Caco-2 (cell line): ENCODE data around the gene JDP2. TPM values are rescaled to one million over a fixed set of nuclear protein-coding genes. Genes with fewer than 3 reads are reported as not detected.

Experiments used
- BruUV-seq: library from RNA; stranded (reverse); fragments of 400-500 nt; replicated peaks from 2 replicates; lab custom pipeline; 2021; lab: Mats Ljungman, UMichigan
- CTCF ChIA-PET: fragments of 300-600 bp; sonication (Branson Sonifier 250); formaldehyde crosslinking; loops from one replicate; lab custom pipeline; 2022; ENCODE audit warnings: antibody characterized with exemption; lab: Charles Lee
- POLR2A ChIA-PET: fragments of 300-600 bp; sonication (Branson Sonifier 250); formaldehyde crosslinking; loops from one replicate; lab custom pipeline; 2022; ENCODE audit warnings: antibody characterized with exemption; lab: Charles Lee
- DNase-seq, 2 experiments: peaks; one replicate each; pipeline versions ENCODE4 v3.0.0 to v3.0.0-alpha.2; 2020 to 2022
- H3K27me3 ChIP-seq: replicated peaks from 2 replicates; pipeline ENCODE4 v1.6.0; 2011; ENCODE audit warnings: low read length; ENCODE audit not compliant: control insufficient read depth, insufficient read depth
- H3K36me3 ChIP-seq: 2 replicates; pipeline ENCODE4 v1.5.1; 2011; ENCODE audit warnings: low read length; ENCODE audit not compliant: control insufficient read depth, insufficient read depth
- H3K4me1 ChIP-seq: fragments of 250-450 bp; sonication (Bioruptor Pico); 2 replicates; pipeline ENCODE4 v1.5.1; 2020; ENCODE audit warnings: mild to moderate bottlenecking
- H3K4me3 ChIP-seq: 2 replicates; pipeline ENCODE4 v1.5.1; 2011; ENCODE audit warnings: low read depth, mild to moderate bottlenecking, control low read depth, low read length
- H3K9me3 ChIP-seq: fragments of 250-450 bp; sonication (Bioruptor Pico); 2 replicates; pipeline ENCODE4 v1.5.1; 2020; ENCODE audit warnings: mild to moderate bottlenecking, moderate library complexity
- H3K27ac Mint-ChIP-seq: one replicate; pipeline ENCODE4 v1.8.0; 2022; ENCODE audit warnings: mixed read lengths; ENCODE audit not compliant: unreplicated experiment
- H3K27me3 Mint-ChIP-seq: one replicate; pipeline ENCODE4 v1.8.0; 2022; ENCODE audit warnings: mixed read lengths; ENCODE audit not compliant: insufficient read depth, unreplicated experiment
- H3K36me3 Mint-ChIP-seq: one replicate; pipeline ENCODE4 v1.8.0; 2022; ENCODE audit warnings: mild to moderate bottlenecking, mixed read lengths; ENCODE audit not compliant: insufficient read depth, unreplicated experiment
- H3K4me1 Mint-ChIP-seq: one replicate; pipeline ENCODE4 v1.8.0; 2022; ENCODE audit warnings: low read depth, mixed read lengths; ENCODE audit not compliant: unreplicated experiment
- H3K4me3 Mint-ChIP-seq: one replicate; pipeline ENCODE4 v1.8.0; 2022; ENCODE audit warnings: mild to moderate bottlenecking, moderate library complexity, mixed read lengths; ENCODE audit not compliant: unreplicated experiment
- H3K9me3 Mint-ChIP-seq: one replicate; pipeline ENCODE4 v1.8.0; 2022; ENCODE audit warnings: mixed read lengths; ENCODE audit not compliant: unreplicated experiment
- intact Hi-C: fragments of 100-400 bp; cut with micrococcal nuclease; formaldehyde crosslinking; loops from one replicate; pipeline ENCODE4 v1.10.0; 2022; ENCODE audit not compliant: unreplicated experiment
- total RNA-seq: library from RNA; stranded (reverse); gene quantifications from 2 replicates; pipeline ENCODE4 v1.2.3, GENCODE V29; 2022
- TF ChIP-seq, protein P1 (sequence below), 2 experiments: fragments of 200-600 bp in 1 of 2; IDR thresholded peaks; 1 replicate in 1 of 2; 2 replicates in 1 of 2; pipeline versions ENCODE4 v1.5.1 to v1.8.0; 2011 to 2022; ENCODE audit warnings: antibody characterized with exemption in 1 of 2, control low read depth in 1 of 2, inconsistent platforms in 1 of 2, low read depth in 1 of 2, low read length in 1 of 2, mild to moderate bottlenecking in 1 of 2, moderate library complexity in 1 of 2; ENCODE audit not compliant: insufficient read depth in 1 of 2, severe bottlenecking in 1 of 2, unreplicated experiment in 1 of 2

JDP2 gene
- total RNA-seq, 1 experiment from 2014 or later = 95.7 TPM

DNA sequence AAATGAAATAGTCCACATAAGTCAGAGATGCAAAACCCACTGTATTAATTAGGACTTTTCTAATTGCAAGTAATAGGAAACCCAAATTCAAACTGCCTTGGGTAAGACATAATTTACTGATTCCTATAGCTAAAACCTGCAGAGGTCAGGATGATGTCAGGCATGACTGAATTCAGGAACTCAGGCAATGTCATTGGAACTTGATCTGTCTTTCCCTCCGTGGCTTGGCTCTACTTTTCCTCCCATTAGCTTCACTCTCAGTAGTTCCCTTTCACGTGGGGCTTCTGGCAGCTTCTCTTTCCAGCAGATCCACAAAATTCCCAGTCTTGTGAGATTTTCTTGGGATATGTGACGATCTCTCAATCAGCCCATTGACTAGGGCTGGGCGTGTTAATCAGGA is 2.4 kb upstream of the JDP2 start:
- no TSS peak for BruUV-seq
- Mint-ChIP-seq H3K4me1 (peaks cover 18% of the 10 kb centered on the region), H3K9me3 (no peaks in the 10 kb centered on the region), H3K27me3 (no peaks in the 10 kb centered on the region), H3K4me3 (no peak overlapping the region), H3K27ac (peak overlapping the region; percentile 42), H3K36me3 (no peaks in the 10 kb centered on the region)
- Histone ChIP-seq H3K4me1 (peaks cover 28% of the 10 kb centered on the region), H3K9me3 (0 out of 2 replicates have a peak, but pooled peaks cover 9% of the 10 kb centered on the region), H3K36me3 (no peaks in the 10 kb centered on the region), H3K27me3 (no peaks in the 10 kb centered on the region), H3K4me3 (no peak overlapping the region)
- POLR2A ChIA-PET = no interaction called here
- intact Hi-C loops = loop anchor here (5.0 kb wide), 1 partner anchor 48 kb away; no protein-coding TSS in a partner anchor
- CTCF ChIA-PET = interaction anchor here (0.6 kb wide), 1 partner anchor 48 kb away, joined by 3 read pairs; no protein-coding TSS in a partner anchor
- TF ChIP-seq, protein P1, sequence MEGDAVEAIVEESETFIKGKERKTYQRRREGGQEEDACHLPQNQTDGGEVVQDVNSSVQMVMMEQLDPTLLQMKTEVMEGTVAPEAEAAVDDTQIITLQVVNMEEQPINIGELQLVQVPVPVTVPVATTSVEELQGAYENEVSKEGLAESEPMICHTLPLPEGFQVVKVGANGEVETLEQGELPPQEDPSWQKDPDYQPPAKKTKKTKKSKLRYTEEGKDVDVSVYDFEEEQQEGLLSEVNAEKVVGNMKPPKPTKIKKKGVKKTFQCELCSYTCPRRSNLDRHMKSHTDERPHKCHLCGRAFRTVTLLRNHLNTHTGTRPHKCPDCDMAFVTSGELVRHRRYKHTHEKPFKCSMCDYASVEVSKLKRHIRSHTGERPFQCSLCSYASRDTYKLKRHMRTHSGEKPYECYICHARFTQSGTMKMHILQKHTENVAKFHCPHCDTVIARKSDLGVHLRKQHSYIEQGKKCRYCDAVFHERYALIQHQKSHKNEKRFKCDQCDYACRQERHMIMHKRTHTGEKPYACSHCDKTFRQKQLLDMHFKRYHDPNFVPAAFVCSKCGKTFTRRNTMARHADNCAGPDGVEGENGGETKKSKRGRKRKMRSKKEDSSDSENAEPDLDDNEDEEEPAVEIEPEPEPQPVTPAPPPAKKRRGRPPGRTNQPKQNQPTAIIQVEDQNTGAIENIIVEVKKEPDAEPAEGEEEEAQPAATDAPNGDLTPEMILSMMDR (IDR thresholded peaks at IDR 0.05; ENCODE audit: insufficient read depth in 1 of 2, low read depth in 1 of 2, low read length in 1 of 2, severe bottlenecking in 1 of 2, unreplicated experiment in 1 of 2) = no peak
- no peak for DNase-seq

DNA sequence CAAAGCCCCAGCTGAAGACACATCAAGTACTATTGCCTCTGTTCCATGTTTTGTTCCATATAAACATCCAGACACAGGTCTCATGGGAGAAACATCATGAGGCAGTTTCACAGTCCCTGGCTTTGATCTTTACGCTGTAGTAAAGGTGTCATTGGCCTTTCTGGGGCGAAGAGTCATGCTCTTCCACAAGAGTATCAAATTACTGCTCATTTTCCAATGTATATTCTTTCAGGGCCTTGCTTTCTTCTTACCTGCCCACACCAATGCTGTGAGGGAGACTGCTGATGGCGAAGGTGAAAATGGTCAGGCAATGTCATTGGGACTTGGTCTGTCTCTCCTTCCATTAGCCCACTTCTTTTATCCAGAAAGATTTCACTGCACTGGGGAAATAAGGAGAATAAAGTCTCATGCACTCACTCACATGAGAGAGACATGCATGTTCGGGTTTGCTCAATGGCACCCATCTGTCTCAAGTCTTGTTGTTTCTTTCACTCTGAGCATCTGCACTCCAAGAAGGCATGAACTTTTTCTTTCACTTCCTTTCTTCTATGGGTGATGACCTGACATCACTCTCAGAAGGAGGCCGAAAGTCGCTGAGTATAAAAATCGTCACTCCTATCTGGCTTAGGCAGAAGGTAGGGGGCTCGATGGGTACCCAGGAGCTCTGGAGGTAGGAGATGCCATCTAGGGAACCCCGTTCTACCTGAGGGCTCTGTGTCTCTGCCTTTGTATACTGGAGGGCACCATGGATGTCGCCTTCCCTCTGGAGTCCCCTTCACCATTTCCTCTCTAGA is 1.3 kb upstream of the JDP2 start:
- intact Hi-C loops = loop anchor here (1.0 to 5.0 kb wide), 3 partner anchors 49 to 119 kb away; no protein-coding TSS in a partner anchor
- ChIA-PET CTCF (no interaction called here), POLR2A (no interaction called here)
- H3K4me3 Mint-ChIP-seq = peak overlapping the region; percentile 66
- TF ChIP-seq, protein P1 (IDR thresholded peaks at IDR 0.05; ENCODE audit: insufficient read depth in 1 of 2, low read depth in 1 of 2, low read length in 1 of 2, severe bottlenecking in 1 of 2, unreplicated experiment in 1 of 2) = no peak
- H3K36me3 ChIP-seq = no peaks in the 10 kb centered on the region
- BruUV-seq = no TSS peak
- H3K36me3 Mint-ChIP-seq = peaks cover 4% of the 10 kb centered on the region
- H3K27me3 ChIP-seq = no peaks in the 10 kb centered on the region
- peaks cover 19% of the 10 kb centered on the region for H3K4me1 ChIP-seq
- peak overlapping the region; percentile 53 for H3K27ac Mint-ChIP-seq
- DNase-seq = no peak
- no peaks in the 10 kb centered on the region for H3K27me3 Mint-ChIP-seq
- 0 out of 2 replicates have a peak, but pooled peaks cover 9% of the 10 kb centered on the region for H3K9me3 ChIP-seq
- no peaks in the 10 kb centered on the region for H3K9me3 Mint-ChIP-seq
- H3K4me3 ChIP-seq = peak overlapping the region; percentile 84; the same call in 1 of the 2 replicates
- H3K4me1 Mint-ChIP-seq = peaks cover 18% of the 10 kb centered on the region

DNA sequence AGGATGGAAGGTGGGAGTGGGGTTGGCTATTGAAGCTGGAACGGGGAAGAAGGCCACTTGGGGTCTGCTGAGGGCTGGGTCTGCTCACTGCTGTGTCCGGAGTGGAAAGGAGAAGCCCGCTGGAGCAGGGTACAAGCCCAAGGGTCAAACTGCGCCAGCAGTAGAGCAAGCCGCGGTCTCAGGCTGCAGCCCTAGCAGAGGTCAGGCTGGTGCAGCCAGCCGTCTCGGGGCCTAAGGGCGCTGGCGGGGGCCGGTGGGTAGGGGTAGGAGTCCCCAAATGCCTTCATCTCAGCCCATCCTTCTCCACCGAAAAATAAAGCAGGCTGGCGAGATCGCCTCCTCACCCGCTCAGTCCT is 718 bp upstream of the JDP2 start:
- POLR2A ChIA-PET = interaction anchor here (1.5 to 1.6 kb wide), 2 partner anchors 8 to 109 kb away, joined by 4 to 8 read pairs; no protein-coding TSS in a partner anchor
- Mint-ChIP-seq H3K9me3 (no peaks in the 10 kb centered on the region), H3K27me3 (no peaks in the 10 kb centered on the region), H3K4me1 (peaks cover 18% of the 10 kb centered on the region), H3K4me3 (peak overlapping the region; percentile 66), H3K36me3 (peaks cover 9% of the 10 kb centered on the region), H3K27ac (peak overlapping the region; percentile 53)
- Histone ChIP-seq H3K4me3 (peak overlapping the region; percentile 84), H3K9me3 (0 out of 2 replicates have a peak, but pooled peaks cover 9% of the 10 kb centered on the region), H3K27me3 (no peaks in the 10 kb centered on the region), H3K36me3 (no peaks in the 10 kb centered on the region; the same call in 1 of the 2 replicates), H3K4me1 (peaks cover 19% of the 10 kb centered on the region)
- TF ChIP-seq, protein P1 (IDR thresholded peaks at IDR 0.05; ENCODE audit: insufficient read depth in 1 of 2, low read depth in 1 of 2, low read length in 1 of 2, severe bottlenecking in 1 of 2, unreplicated experiment in 1 of 2) = no peak
- intact Hi-C loops = loop anchor here (1.0 to 5.0 kb wide), 3 partner anchors 50 to 120 kb away; no protein-coding TSS in a partner anchor
- DNase-seq = no peak
- no TSS peak for BruUV-seq
- CTCF ChIA-PET = interaction anchor here (0.9 kb wide), 1 partner anchor 52 kb away, joined by 3 read pairs; no protein-coding TSS in a partner anchor
